GM21786 (cell line): ENCODE measurements around the gene S1PR2.
"Not testable (repeated sequence)": the region's sequence is repeated elsewhere in the genome, so short reads cannot be mapped to it uniquely, and the experiment has no call there.

Experiments used
- ATAC-seq: cut with Tn5 transposase; IDR thresholded peaks from one replicate; pipeline ENCODE4 v1.9.1; 2021; ENCODE audit not compliant: unreplicated experiment

S1PR2 gene

GRCh38 chr19:10226021-10226375 lies 5.1 kb downstream of the S1PR2 start:
- no peak for ATAC-seq

GRCh38 chr19:10224337-10224736 lies 6.8 kb downstream of the S1PR2 start:
- no peak for ATAC-seq

- ATAC-seq = no peak
Observed at GRCh38 chr19:10223488-10224213, 7.5 kb downstream of the S1PR2 start.

- no peak for ATAC-seq
Observed at GRCh38 chr19:10222201-10222890, 8.8 kb downstream of the S1PR2 start.

GRCh38 chr19:10220695-10221094 lies 10.4 kb downstream of the S1PR2 start:
- no peak for ATAC-seq

GRCh38 chr19:10219678-10220077 lies 11.5 kb downstream of the S1PR2 start:
- no peak for ATAC-seq

- ATAC-seq = no peak
Observed at GRCh38 chr19:10217085-10217484, 14.0 kb downstream of the S1PR2 start.

- ATAC-seq = no peak
Observed at GRCh38 chr19:10214784-10215183, 16.3 kb downstream of the S1PR2 start.

- no peak for ATAC-seq
Observed at GRCh38 chr19:10211691-10212090, 19.4 kb downstream of the S1PR2 start.

- no peak for ATAC-seq
Observed at GRCh38 chr19:10211061-10211460, 20.1 kb downstream of the S1PR2 start.

GRCh38 chr19:10209315-10209714 lies 21.8 kb downstream of the S1PR2 start:
- ATAC-seq = no peak

GRCh38 chr19:10207026-10207425 lies 24.1 kb downstream of the S1PR2 start:
- no peak for ATAC-seq

GRCh38 chr19:10206226-10206885 lies 24.8 kb downstream of the S1PR2 start:
- ATAC-seq = no peak

- ATAC-seq = no peak
Observed at GRCh38 chr19:10205636-10206035, 25.5 kb downstream of the S1PR2 start.

- ATAC-seq = no peak
Observed at GRCh38 chr19:10203686-10204085, 27.4 kb downstream of the S1PR2 start.

- no peak for ATAC-seq
Observed at GRCh38 chr19:10201176-10201575, 30.0 kb downstream of the S1PR2 start.

- ATAC-seq = not testable (repeated sequence)
Observed at GRCh38 chr19:10200101-10200500, 31.0 kb downstream of the S1PR2 start.

- ATAC-seq = not testable (repeated sequence)
Observed at GRCh38 chr19:10198889-10199644, 32.1 kb downstream of the S1PR2 start.

- no peak for ATAC-seq
Observed at GRCh38 chr19:10195199-10195519, 36.0 kb downstream of the S1PR2 start.

- ATAC-seq = peak; percentile 73
Observed at GRCh38 chr19:10194500-10195198, 36.5 kb downstream of the S1PR2 start, which contains the start of gene DNMT1. DNMT1 (minus strand) TSS chr19:10194953; CDS start chr19:10194899, 54 bp downstream.
